ENCODE measurements around the gene TDRD15. TPM values are rescaled to one million over a fixed set of nuclear protein-coding genes. Genes with fewer than 3 reads are reported as not detected.

The TDRD15 gene
- total and polyA plus RNA-seq, 9 donors = 0.23 TPM; not detected in 8

DNA sequence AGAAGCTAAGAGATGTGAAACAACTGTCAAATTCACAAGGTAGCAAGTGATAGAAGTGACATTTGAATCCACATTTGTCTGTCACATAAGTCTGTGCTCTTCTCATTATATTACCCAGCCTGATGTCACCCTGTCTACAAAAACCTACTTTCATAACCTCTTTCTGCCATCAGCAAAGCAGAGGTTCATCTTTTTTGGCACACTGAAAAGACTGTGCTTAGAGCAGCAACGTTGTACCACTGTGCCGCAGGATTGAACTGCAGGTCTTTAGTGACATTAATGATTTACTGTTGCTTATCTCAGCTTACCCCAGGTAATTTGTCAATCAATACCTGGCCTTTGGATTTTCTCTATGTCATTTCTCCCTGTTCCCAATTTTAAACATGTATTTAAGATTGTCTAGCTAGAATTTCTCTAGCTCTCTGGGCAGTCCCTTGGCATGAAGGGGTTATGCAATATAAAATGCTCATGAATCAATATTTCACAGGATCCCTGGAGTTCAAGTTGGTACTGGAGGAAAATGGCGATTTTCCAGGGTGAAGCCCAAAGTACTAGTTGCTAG is 31.4 kb upstream of the TDRD15 start:
- intact Hi-C loops (cut with DNase I) = no loop called here
- H3K27ac ChIP-seq = no peak overlapping the region
- no peaks in the 10 kb centered on the region for H3K27me3 ChIP-seq
- no peak for DNase-seq
- no peaks in the 10 kb centered on the region for H3K4me1 ChIP-seq (ENCODE audit: insufficient read depth)
- no peak for TF ChIP-seq CTCF (IDR thresholded peaks at IDR 0.05)
- TF ChIP-seq POLR2A (IDR thresholded peaks at IDR 0.05) = no peak
- no peak for TF ChIP-seq EP300 (IDR thresholded peaks at IDR 0.05)
- H3K36me3 ChIP-seq = no peaks in the 10 kb centered on the region
- no peaks in the 10 kb centered on the region for H3K9me3 ChIP-seq
- 59 to 74% (median 66%) methylated on average over 3 of the region's 3 CpGs for WGBS, 3 donors
- no peak overlapping the region for H3K4me3 ChIP-seq

DNA sequence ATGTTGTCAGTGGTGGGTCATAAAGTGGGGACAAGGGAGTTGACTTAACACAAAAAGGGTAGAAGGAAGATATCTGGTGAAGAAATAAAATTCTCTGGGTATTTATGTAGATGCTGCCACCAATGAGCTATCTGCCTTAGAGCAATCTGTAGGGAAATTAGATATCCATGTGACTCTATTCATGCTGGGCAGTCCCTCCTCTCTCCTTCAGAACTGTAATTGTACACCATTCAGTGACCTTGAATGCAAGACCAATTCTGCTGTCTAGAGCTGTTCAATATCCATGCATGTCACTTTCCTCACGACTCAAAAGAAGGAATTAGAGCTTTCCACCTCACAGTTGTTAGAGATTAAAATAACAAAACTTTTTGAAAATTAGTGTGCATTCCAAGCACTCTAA is 28.6 kb upstream of the TDRD15 start:
- intact Hi-C loops (cut with DNase I) = no loop called here
- H3K27ac ChIP-seq = no peak overlapping the region
- TF ChIP-seq EP300 (IDR thresholded peaks at IDR 0.05) = no peak
- no peak for TF ChIP-seq CTCF (IDR thresholded peaks at IDR 0.05)
- no peak for TF ChIP-seq POLR2A (IDR thresholded peaks at IDR 0.05)
- 1 to 15% (median 10%) methylated on average over 1 of the region's 1 CpG for WGBS, 3 donors
- H3K27me3 ChIP-seq = no peaks in the 10 kb centered on the region
- no peak for DNase-seq
- H3K4me3 ChIP-seq = no peak overlapping the region
- H3K36me3 ChIP-seq = no peaks in the 10 kb centered on the region
- H3K9me3 ChIP-seq = no peaks in the 10 kb centered on the region
- no peaks in the 10 kb centered on the region for H3K4me1 ChIP-seq (ENCODE audit: insufficient read depth)

DNA sequence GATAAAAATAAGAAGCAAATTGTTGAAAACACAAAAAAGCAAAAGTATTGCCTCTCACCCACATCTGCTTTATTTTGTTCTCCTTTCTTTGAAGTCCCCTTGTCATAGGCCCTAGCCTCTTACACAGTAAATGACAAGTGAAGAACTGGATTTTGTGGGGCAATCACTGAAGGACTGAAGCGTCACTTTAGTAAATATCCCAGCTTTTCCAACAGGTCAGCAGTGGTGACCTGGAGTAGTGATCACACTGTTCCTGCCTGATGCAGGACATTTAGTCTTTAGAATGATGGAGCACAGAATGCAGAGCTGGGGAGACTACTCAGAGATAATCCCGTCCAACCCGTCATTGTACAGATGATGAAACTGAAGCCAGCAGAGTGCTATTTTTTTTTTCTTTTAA is 28.1 kb upstream of the TDRD15 start:
- 71 to 77% (median 72%) methylated on average over 3 of the region's 3 CpGs for WGBS, 3 donors
- Histone ChIP-seq H3K27ac (no peak overlapping the region), H3K9me3 (no peaks in the 10 kb centered on the region), H3K4me3 (no peak overlapping the region), H3K4me1 (ENCODE audit: insufficient read depth) (no peaks in the 10 kb centered on the region), H3K27me3 (no peaks in the 10 kb centered on the region), H3K36me3 (no peaks in the 10 kb centered on the region)
- no peak for DNase-seq
- no peak for TF ChIP-seq CTCF (IDR thresholded peaks at IDR 0.05)
- TF ChIP-seq EP300 (IDR thresholded peaks at IDR 0.05) = no peak
- no peak for TF ChIP-seq POLR2A (IDR thresholded peaks at IDR 0.05)
- intact Hi-C loops (cut with DNase I) = no loop called here

GRCh38 chr2:21096458-21096857 is 27.3 kb upstream of the TDRD15 start:
- Histone ChIP-seq H3K4me3 (no peak overlapping the region), H3K27me3 (no peaks in the 10 kb centered on the region), H3K36me3 (no peaks in the 10 kb centered on the region), H3K27ac (no peak overlapping the region), H3K9me3 (no peaks in the 10 kb centered on the region), H3K4me1 (ENCODE audit: insufficient read depth) (no peaks in the 10 kb centered on the region)
- intact Hi-C loops (cut with DNase I) = no loop called here
- DNase-seq = no peak
- WGBS, 3 donors = 81 to 88% (median 86%) methylated on average over 1 of the region's 1 CpG
- TF ChIP-seq EP300 (IDR thresholded peaks at IDR 0.05) (no peak), CTCF (IDR thresholded peaks at IDR 0.05) (no peak)
